Measurements from ENCODE around the gene CTDSP2.
A peak's percentile ranks its signal among the peaks of the same experiment; 100 is the strongest.
"Not testable (repeated sequence)": the region's sequence is repeated elsewhere in the genome, so short reads cannot be mapped to it uniquely, and the experiment has no call there.

CTDSP2 gene

DNA sequence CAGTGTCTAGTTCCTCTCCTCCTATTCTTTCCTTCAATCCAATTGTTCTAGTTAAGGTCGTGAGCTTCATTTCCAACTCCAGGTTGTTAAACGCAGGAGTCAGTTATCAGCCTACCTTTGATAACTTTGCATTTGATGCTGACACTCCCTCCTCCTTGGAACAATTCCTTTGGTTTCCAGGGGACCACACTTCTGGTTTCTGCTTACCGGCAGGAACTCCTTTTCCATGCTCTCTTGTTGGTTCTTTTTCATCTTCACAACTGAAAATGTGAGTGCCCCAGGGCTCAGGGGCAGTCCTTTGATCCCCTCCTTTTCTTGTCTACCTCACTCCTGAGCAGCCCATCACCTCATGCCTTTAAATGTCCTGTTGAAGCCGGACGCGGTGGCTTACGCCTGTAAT is 69.2 kb downstream of the CTDSP2 start:
- no peak for DNase-seq

DNA sequence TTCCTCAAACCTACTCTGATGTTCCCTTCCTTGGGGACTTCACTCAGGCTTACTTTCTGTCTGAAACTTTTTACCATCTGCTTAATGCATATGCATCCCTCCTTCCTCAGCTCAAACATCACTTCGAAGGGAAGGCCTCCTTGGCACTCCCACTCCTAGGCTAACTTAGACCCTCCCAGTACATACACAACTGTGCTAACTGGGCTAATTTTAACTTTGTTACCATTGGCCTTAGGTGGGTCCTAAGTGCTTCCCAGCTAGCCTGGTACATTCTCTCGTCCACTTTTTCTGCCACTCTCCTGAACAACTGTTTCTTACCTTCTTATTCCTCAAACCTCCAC is 70.3 kb downstream of the CTDSP2 start:
- no peak for DNase-seq

GRCh38 chr12:57775563-57776246 is 70.8 kb downstream of the CTDSP2 start:
- no peak for DNase-seq

GRCh38 chr12:57775044-57775443 is 71.5 kb downstream of the CTDSP2 start:
- DNase-seq: no peak

DNA sequence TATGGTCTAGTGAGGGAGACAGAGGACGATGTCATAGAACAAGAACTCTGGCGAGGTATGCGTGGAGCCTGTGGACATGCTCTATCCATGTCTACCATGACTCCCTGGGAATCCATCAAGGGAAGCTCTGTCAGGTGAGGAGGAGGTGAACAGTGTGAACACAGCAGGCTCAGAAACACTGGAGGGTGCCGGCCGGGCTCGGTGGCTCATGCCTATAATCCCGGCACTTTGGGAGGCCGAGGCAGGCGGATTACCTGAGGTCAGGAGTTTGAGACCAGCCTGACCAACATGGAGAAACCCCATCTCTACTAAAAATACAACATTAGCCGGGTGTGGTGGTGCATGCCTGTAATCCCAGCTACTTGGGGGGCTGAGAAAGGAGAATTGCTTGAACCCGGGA is 71.9 kb downstream of the CTDSP2 start:
- not testable (repeated sequence) for DNase-seq

DNA sequence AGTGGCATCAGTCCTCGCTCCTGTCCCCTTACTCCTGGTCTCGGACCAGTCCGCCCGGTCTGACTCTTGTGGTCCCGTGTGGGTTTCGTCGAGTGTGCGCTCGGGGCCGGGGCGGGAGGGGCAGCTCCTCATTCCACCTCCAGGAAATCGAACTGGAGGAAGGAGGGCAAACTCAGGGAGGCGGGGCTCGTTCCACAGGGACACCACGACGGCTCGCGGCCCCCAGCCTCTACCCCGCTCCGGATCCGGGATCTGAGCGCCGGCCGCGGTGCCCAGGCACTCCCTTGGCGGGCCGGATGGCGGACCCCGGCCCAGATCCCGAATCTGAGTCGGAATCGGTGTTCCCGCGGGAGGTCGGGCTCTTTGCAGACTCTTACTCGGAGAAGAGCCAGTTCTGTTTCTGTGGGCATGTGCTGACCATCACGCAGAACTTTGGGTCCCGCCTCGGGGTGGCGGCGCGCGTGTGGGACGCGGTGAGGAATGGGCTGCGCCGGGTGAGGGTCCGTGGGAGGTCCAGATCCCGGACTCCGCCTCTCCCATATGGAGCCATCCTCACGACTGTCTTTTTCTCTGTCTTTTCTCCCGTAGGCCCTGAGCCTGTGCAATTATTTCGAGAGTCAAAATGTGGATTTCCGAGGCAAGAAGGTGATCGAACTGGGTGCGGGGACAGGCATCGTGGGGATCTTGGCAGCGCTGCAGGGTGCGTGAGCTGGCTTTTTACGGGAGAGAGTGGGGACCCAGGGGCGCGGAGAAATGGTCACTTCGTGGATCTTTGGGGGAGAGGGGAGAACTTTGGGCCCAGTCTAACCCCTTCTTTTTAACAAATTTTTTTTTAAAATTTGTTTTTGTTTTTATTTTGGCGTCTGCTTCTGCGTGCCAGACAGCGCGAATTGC is 73.9 kb downstream of the CTDSP2 start, which contains the start of gene EEF1AKMT3:
Gene EEF1AKMT3 (plus strand): TSS at position 186 of the 894 bp plus-strand sequence. CDS start 111 bp downstream, at position 297.
- DNase-seq: no peak

DNA sequence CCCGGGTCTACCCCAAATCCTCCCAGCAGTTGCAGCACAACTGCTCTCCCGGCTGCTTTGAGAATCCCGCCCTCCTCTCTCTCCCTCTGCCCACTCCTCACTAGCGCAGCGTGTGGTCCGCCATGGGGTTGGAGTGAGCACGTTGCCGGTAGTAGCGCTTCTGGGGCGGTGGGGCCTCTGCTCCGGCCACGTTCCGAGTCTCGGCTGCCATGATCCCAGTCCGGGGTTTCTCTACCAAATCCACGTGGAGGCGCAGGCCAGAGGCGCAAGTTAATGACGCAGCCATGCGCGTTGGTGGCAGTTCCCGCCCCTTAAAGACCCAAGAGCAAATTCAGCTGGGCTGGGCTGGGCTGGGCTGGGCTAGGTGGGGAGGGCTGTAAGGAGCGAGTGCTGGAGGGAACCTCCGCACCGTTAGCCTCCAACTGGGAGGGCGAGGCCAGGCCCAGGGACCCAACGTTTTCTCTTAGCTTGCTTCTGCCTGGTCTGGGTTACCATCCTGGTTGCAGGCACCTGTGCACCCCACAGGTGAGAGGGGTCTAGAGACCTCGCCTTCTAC is 74.6 kb downstream of the CTDSP2 start, which contains the start of gene METTL1:
Gene METTL1 (minus strand): TSS at position 233 of the 556 bp plus-strand sequence. CDS start 22 bp downstream, at position 211.
- DNase-seq: peak; percentile 51

GRCh38 chr12:57771236-57771872 is 75.2 kb downstream of the CTDSP2 start:
- DNase-seq: peak; percentile 51

- no peak for DNase-seq
Measured at GRCh38 chr12:57770734-57771133, 75.8 kb downstream of the CTDSP2 start.

Measured in KG1 (cell line).